PFSK-1 (cell line): ENCODE results near the gene OR8D2.
A peak's percentile ranks its signal among the peaks of the same experiment; 100 is the strongest.

Experiments
- FOXP2 ChIP-seq: optimal IDR thresholded peaks from 2 replicates; pipeline ENCODE3; 2011; ENCODE audit warnings: borderline replicate concordance, control low read depth, inconsistent platforms; ENCODE audit not compliant: insufficient read depth; ENCODE audit errors: extremely low read length, extremely low read depth
- POLR2AphosphoS5 ChIP-seq: IDR thresholded peaks from 2 replicates; pipeline ENCODE4 v1.6.1; 2012; ENCODE audit warnings: low read depth, mild to moderate bottlenecking, control low read depth, low read length, moderate library complexity
- SIN3A ChIP-seq: IDR thresholded peaks from 2 replicates; pipeline ENCODE4 v1.6.1; 2012; ENCODE audit warnings: mild to moderate bottlenecking, low read length, moderate library complexity, borderline replicate concordance; ENCODE audit not compliant: insufficient read depth
- TAF1 ChIP-seq: IDR thresholded peaks from 2 replicates; pipeline ENCODE4 v1.6.1; 2012; ENCODE audit warnings: low read length, control low read depth, borderline replicate concordance; ENCODE audit not compliant: insufficient read depth
- TF ChIP-seq, protein P1 (sequence below), 2 experiments: IDR thresholded peaks; 2 replicates each; pipeline versions ENCODE4 v1.6.1 to v1.8.0; 2011 to 2012; ENCODE audit warnings: low read depth in 2 of 2, low read length in 2 of 2, control low read depth in 1 of 2, inconsistent platforms in 1 of 2, mild to moderate bottlenecking in 1 of 2, moderate library complexity in 1 of 2; ENCODE audit not compliant: insufficient read depth in 1 of 2

The OR8D2 gene

DNA sequence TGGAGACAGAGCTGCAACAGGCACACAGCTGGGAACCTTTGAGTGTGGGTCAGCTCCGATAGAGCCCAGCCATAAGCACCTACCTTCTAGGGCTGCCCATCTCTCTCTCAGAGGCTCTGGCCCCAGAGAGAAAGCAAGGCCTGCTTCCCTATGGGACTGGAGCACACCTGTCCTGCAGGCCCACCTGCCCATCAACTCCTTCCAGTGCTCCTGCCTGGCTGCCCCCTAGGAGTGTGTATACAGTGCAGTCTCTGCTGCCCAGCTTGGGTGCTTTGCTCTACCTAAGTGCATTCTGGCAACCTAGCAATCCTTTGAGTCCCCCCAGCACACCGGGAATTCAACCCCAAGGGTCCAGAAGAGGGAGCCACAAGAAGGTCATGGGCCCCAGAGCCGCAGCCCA is 42.8 kb downstream of the OR8D2 start:
- TF ChIP-seq SIN3A = no peak
- TF ChIP-seq, protein P1, sequence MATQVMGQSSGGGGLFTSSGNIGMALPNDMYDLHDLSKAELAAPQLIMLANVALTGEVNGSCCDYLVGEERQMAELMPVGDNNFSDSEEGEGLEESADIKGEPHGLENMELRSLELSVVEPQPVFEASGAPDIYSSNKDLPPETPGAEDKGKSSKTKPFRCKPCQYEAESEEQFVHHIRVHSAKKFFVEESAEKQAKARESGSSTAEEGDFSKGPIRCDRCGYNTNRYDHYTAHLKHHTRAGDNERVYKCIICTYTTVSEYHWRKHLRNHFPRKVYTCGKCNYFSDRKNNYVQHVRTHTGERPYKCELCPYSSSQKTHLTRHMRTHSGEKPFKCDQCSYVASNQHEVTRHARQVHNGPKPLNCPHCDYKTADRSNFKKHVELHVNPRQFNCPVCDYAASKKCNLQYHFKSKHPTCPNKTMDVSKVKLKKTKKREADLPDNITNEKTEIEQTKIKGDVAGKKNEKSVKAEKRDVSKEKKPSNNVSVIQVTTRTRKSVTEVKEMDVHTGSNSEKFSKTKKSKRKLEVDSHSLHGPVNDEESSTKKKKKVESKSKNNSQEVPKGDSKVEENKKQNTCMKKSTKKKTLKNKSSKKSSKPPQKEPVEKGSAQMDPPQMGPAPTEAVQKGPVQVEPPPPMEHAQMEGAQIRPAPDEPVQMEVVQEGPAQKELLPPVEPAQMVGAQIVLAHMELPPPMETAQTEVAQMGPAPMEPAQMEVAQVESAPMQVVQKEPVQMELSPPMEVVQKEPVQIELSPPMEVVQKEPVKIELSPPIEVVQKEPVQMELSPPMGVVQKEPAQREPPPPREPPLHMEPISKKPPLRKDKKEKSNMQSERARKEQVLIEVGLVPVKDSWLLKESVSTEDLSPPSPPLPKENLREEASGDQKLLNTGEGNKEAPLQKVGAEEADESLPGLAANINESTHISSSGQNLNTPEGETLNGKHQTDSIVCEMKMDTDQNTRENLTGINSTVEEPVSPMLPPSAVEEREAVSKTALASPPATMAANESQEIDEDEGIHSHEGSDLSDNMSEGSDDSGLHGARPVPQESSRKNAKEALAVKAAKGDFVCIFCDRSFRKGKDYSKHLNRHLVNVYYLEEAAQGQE (IDR thresholded peaks at IDR 0.05; ENCODE audit: insufficient read depth in 1 of 2, low read depth in 2 of 2, low read length in 2 of 2) = no peak
- no peak for TF ChIP-seq TAF1

DNA sequence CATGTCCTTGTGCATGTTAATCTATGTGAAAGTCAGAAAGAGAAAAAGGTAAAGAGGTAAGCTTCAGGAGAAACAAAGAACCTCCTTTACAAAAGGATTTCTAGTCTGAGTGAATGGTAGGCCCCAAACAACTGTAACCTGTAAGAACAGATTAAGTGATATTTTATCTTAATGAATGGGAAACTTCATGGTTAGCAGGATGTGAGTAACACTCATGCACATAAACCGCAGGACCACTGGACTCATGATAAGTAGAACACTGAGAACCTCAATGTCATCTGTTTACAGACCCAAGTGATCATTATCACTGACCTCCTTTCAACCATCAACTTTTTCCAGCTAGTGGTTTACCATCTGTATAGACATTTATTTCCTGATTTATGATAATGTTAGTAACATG is 43.9 kb downstream of the OR8D2 start:
- peak; percentile 51; the same call in 1 of the 2 replicates for TF ChIP-seq TAF1
- TF ChIP-seq FOXP2 = peak; percentile 61
- TF ChIP-seq, protein P1 (IDR thresholded peaks at IDR 0.05; ENCODE audit: insufficient read depth in 1 of 2, low read depth in 2 of 2, low read length in 2 of 2) = no peak
- no peak for TF ChIP-seq SIN3A

DNA sequence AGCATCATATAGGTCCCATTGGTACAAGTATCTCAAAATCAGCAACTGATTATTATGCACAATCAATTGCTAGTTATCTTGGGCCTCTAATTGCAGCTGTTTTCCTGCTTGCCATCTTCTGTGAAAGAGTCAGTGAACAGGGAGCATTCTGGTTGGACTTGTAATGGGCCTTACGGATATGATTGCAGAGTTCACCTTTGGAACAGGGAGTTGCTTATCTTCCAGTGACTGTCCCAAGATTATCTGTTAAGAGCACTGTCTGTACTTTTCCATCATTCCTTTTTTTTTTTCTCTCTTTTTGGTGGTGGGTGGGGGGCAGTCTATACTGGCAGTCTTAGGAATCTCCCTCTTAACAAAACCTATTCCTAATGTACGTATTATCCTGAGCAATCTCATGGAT is 46.0 kb downstream of the OR8D2 start:
- TF ChIP-seq POLR2AphosphoS5 (no peak), FOXP2 (no peak), TAF1 (no peak), SIN3A (no peak)
- TF ChIP-seq, protein P1 (IDR thresholded peaks at IDR 0.05; ENCODE audit: insufficient read depth in 1 of 2, low read depth in 2 of 2, low read length in 2 of 2) = no peak
